HCT116 (cell line): Measurements from ENCODE around the gene CLEC19A.

ENCODE experiments used
- ATF3 ChIP-seq: IDR thresholded peaks from 2 replicates; pipeline ENCODE4 v1.6.1; 2012
- CTCF ChIP-seq, 3 experiments: fragments of 200-600 bp in 1 of 3; sonication (generic) in 1 of 3; IDR thresholded peaks in 2 of 3; conservative IDR thresholded peaks in 1 of 3; 2 replicates each; pipeline ENCODE4 v1.5.1; 2012 to 2017; ENCODE audit warnings: low read depth in 2 of 3, low read length in 2 of 3, antibody characterized with exemption in 1 of 3, borderline replicate concordance in 1 of 3, control low read depth in 1 of 3, mild to moderate bottlenecking in 1 of 3, mixed read lengths in 1 of 3, mixed run types in 1 of 3, moderate library complexity in 1 of 3; ENCODE audit not compliant: insufficient read depth in 1 of 3
- JUND ChIP-seq: IDR thresholded peaks from 2 replicates; pipeline ENCODE4 v1.6.1; 2012

- TF ChIP-seq ATF3 (no peak), CTCF (IDR thresholded peaks at IDR 0.05 in 2 of 3, conservative IDR thresholded peaks at IDR 0.05 in 1 of 3; ENCODE audit: borderline replicate concordance in 1 of 3, insufficient read depth in 1 of 3, low read depth in 2 of 3, low read length in 2 of 3) (no peak), JUND (no peak)
Observed at GRCh38 chr16:19294156-19294649, 8.7 kb downstream of the CLEC19A start.
